SK-N-MC (cell line): ENCODE data around the gene SOBP.
A peak's percentile ranks its signal among the peaks of the same experiment; 100 is the strongest.

Experiments used
- DNase-seq: peaks from one replicate; pipeline ENCODE4 v3.0.0-alpha.2; 2011; ENCODE audit warnings: low read depth, low spot score
- H3K27ac ChIP-seq: fragments of 200-600 bp; sonication (generic); 2 replicates; pipeline ENCODE4 v1.5.1; 2016; ENCODE audit warnings: mixed run types
- H3K36me3 ChIP-seq: fragments of 200-600 bp; sonication (generic); 2 replicates; pipeline ENCODE4 v1.6.1; 2017; ENCODE audit warnings: antibody characterized with exemption, low read length, mixed read lengths; ENCODE audit not compliant: insufficient read depth
- H3K4me3 ChIP-seq: fragments of 200-600 bp; sonication (generic); 2 replicates; pipeline ENCODE4 v1.5.1; 2016
- H3K9ac ChIP-seq: fragments of 200-600 bp; sonication (generic); 2 replicates; pipeline ENCODE4 v1.8.0; 2017; ENCODE audit warnings: mixed run types, mixed read lengths; ENCODE audit not compliant: insufficient read length
- H3K9me3 ChIP-seq: fragments of 200-600 bp; sonication (generic); 2 replicates; pipeline ENCODE4 v1.6.1; 2017; ENCODE audit warnings: low read depth, mild to moderate bottlenecking, antibody characterized with exemption, low read length, moderate library complexity, mixed read lengths
- EZH2 ChIP-seq: fragments of 200-600 bp; sonication (generic); IDR thresholded peaks from one replicate; pipeline ENCODE4 v1.6.1; 2017; ENCODE audit warnings: antibody characterized with exemption
- FOXP2 ChIP-seq: optimal IDR thresholded peaks from 2 replicates; pipeline ENCODE3; 2011; ENCODE audit warnings: mild to moderate bottlenecking, moderate library complexity; ENCODE audit not compliant: insufficient read depth; ENCODE audit errors: extremely low read length, control extremely low read depth
- POLR2AphosphoS5 ChIP-seq: IDR thresholded peaks from 2 replicates; pipeline ENCODE4 v1.6.1; 2012; ENCODE audit warnings: mild to moderate bottlenecking, low read depth, low read length, borderline replicate concordance

Gene SOBP

GRCh38 chr6:107493158-107494057, 3.5 kb downstream of the SOBP start:
- H3K4me3 ChIP-seq = peak overlapping the region; percentile 88
- H3K9ac ChIP-seq = peak overlapping the region; percentile 45
- no peak for TF ChIP-seq EZH2
- no peak for TF ChIP-seq POLR2AphosphoS5
- no peak for TF ChIP-seq FOXP2
- no peak for DNase-seq
- H3K36me3 ChIP-seq = no peaks in the 10 kb centered on the region
- no peaks in the 10 kb centered on the region for H3K9me3 ChIP-seq
- H3K27ac ChIP-seq = peak overlapping the region; percentile 18; the same call in 1 of the 2 replicates

GRCh38 chr6:107495196-107495643, 5.3 kb downstream of the SOBP start:
- TF ChIP-seq EZH2 (no peak), POLR2AphosphoS5 (no peak), FOXP2 (no peak)

GRCh38 chr6:107495971-107496370, 6.1 kb downstream of the SOBP start:
- Histone ChIP-seq H3K9ac (peak overlapping the region; percentile 7), H3K27ac (peak overlapping the region; percentile 75), H3K9me3 (no peaks in the 10 kb centered on the region), H3K36me3 (no peaks in the 10 kb centered on the region), H3K4me3 (0 out of 2 replicates have a peak overlapping the region, but pooled peaks have one; percentile 12)
- DNase-seq = no peak
- TF ChIP-seq EZH2 = no peak
- no peak for TF ChIP-seq FOXP2

More at GRCh38 chr6:107495196-107495643, 5.3 kb downstream of the SOBP start:
- Histone ChIP-seq H3K27ac (peak overlapping the region; percentile 75), H3K9ac (peak overlapping the region; percentile 7), H3K4me3 (peak overlapping the region; percentile 67), H3K36me3 (no peaks in the 10 kb centered on the region), H3K9me3 (no peaks in the 10 kb centered on the region)
- no peak for DNase-seq

GRCh38 chr6:107496892-107497684, 7.2 kb downstream of the SOBP start:
- Histone ChIP-seq H3K9ac (no peak overlapping the region), H3K4me3 (no peak overlapping the region), H3K27ac (no peak overlapping the region), H3K36me3 (no peaks in the 10 kb centered on the region), H3K9me3 (no peaks in the 10 kb centered on the region)
- no peak for DNase-seq
- TF ChIP-seq FOXP2 (no peak), POLR2AphosphoS5 (no peak), EZH2 (no peak)

GRCh38 chr6:107504270-107505026, 14.5 kb downstream of the SOBP start:
- H3K4me3 ChIP-seq = 0 out of 2 replicates have a peak overlapping the region, but pooled peaks have one; percentile 4
- H3K36me3 ChIP-seq = no peaks in the 10 kb centered on the region
- no peak overlapping the region for H3K9ac ChIP-seq
- H3K9me3 ChIP-seq = no peaks in the 10 kb centered on the region
- TF ChIP-seq EZH2 = no peak
- no peak for TF ChIP-seq POLR2AphosphoS5
- no peak for TF ChIP-seq FOXP2
- peak overlapping the region; percentile 71; the same call in 1 of the 2 replicates for H3K27ac ChIP-seq
- no peak for DNase-seq

GRCh38 chr6:107506145-107506544, 16.2 kb downstream of the SOBP start:
- no peaks in the 10 kb centered on the region for H3K9me3 ChIP-seq
- H3K9ac ChIP-seq = no peak overlapping the region
- no peak overlapping the region for H3K4me3 ChIP-seq
- no peak for DNase-seq
- no peak overlapping the region for H3K27ac ChIP-seq
- TF ChIP-seq FOXP2 (no peak), POLR2AphosphoS5 (no peak), EZH2 (no peak)
- no peaks in the 10 kb centered on the region for H3K36me3 ChIP-seq

GRCh38 chr6:107509506-107509905, 19.6 kb downstream of the SOBP start:
- Histone ChIP-seq H3K36me3 (peaks cover 9% of the 10 kb centered on the region; the same call in 1 of the 2 replicates), H3K27ac (peak overlapping the region; percentile 55), H3K9ac (no peak overlapping the region), H3K9me3 (no peaks in the 10 kb centered on the region), H3K4me3 (no peak overlapping the region)
- no peak for TF ChIP-seq POLR2AphosphoS5
- no peak for TF ChIP-seq FOXP2
- no peak for TF ChIP-seq EZH2
- no peak for DNase-seq

GRCh38 chr6:107510108-107510507, 20.2 kb downstream of the SOBP start:
- TF ChIP-seq EZH2 (no peak), POLR2AphosphoS5 (no peak), FOXP2 (no peak)
- no peaks in the 10 kb centered on the region for H3K9me3 ChIP-seq
- H3K4me3 ChIP-seq = no peak overlapping the region
- no peak for DNase-seq
- peaks cover 9% of the 10 kb centered on the region; the same call in 1 of the 2 replicates for H3K36me3 ChIP-seq
- H3K27ac ChIP-seq = peak overlapping the region; percentile 55
- no peak overlapping the region for H3K9ac ChIP-seq
